Upper lobe of left lung (tissue), 4 donors: ENCODE results near the gene CSNK1G2.

Source experiments
- CTCF ChIP-seq, 6 experiments: fragments of 450-650 bp in 4 of 6; fragments of 200-600 bp in 2 of 6; sonication (generic) in 2 of 6; IDR thresholded peaks; one replicate each; pipeline ENCODE4 v1.5.1; 2016 to 2019; ENCODE audit warnings: antibody characterized with exemption in 6 of 6
- EP300 ChIP-seq, 4 donors: sonication (generic); formaldehyde crosslinking; IDR thresholded peaks; one replicate each; pipeline ENCODE4 v1.5.1; 2017; ENCODE audit warnings: antibody characterized with exemption in 4 of 4, control low read depth in 2 of 4
- POLR2A ChIP-seq, 4 donors: fragments of 450-650 bp; IDR thresholded peaks; one replicate each; pipeline ENCODE4 v1.5.1; 2016 to 2017; ENCODE audit warnings: antibody characterized with exemption in 4 of 4, mild to moderate bottlenecking in 2 of 4

GRCh38 chr19:1956868-1957492 lies 16.0 kb downstream of the CSNK1G2 start:
- TF ChIP-seq CTCF (IDR thresholded peaks at IDR 0.05) (no peak), EP300 (IDR thresholded peaks at IDR 0.05) (no peak), POLR2A (IDR thresholded peaks at IDR 0.05) (no peak)
